AG08395 (cell line): ENCODE data around the gene PLEKHM3.

Source experiments
- DNase-seq: peaks from one replicate; pipeline ENCODE4 v3.0.0; 2012; ENCODE audit warnings: mixed read lengths, low spot score

Gene PLEKHM3

DNA sequence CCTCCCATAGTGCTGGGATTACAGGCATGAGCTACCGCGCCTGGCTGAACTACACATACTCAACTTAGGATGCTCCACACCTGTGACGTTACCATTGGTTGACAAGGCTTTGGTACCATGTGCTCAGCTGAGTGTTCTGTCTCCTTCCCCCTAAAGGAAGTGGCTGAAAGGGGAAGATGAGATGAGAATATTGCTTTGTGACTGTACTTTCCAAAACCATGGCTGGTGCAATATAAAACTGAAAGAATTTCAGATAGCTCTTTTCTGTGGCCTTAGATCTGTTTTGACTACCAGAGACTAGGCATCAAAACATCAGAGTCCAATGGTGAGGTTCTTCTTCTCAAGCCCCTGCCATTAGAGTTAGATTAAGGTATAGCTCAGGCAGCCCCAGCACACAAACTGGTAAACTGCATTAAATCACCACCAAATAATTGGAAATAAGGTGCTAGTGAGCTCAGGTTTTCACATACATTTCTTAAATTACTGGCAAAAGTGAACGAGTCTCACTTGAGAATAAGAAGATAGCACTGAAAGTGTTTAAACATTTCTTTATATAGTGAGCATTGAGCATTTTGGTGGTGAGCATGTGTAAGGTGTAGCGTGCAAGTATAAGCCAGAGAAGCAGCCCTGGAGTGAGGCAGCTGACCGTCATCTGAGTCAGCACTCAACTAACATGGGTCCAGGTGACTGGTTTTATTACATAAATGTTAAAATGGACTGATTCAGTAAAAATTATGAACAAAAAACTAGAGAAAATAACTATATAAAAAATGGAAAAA lies 142.1 kb downstream of the PLEKHM3 start:
- no peak for DNase-seq

GRCh38 chr2:207881902-207882301 lies 143.4 kb downstream of the PLEKHM3 start:
- DNase-seq, result peak; percentile 36

- DNase-seq, result peak; percentile 77
Observed at GRCh38 chr2:207879536-207879935, 145.8 kb downstream of the PLEKHM3 start.

GRCh38 chr2:207876842-207877535 lies 148.3 kb downstream of the PLEKHM3 start:
- no peak for DNase-seq

- DNase-seq, result no peak
Observed at GRCh38 chr2:207875473-207876212, 149.7 kb downstream of the PLEKHM3 start.

DNA sequence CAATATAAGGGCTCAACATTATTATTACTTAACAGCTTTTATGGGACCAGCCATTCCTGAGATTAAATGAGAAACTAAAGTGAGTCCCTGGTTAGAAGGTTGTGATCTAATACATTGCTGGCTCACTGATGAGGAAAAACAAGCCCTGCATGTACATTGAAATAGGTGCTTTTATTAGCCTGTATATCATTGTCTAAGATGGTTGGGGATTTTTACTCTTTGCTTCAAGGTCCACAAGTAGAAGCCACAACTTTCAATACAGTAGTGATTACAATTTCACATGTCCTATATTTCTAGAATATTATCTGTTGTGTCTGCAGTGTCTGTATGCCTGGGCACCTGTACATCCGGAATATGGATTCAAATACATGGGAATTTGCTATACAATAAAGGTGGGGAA lies 151.5 kb downstream of the PLEKHM3 start:
- DNase-seq, result no peak

DNA sequence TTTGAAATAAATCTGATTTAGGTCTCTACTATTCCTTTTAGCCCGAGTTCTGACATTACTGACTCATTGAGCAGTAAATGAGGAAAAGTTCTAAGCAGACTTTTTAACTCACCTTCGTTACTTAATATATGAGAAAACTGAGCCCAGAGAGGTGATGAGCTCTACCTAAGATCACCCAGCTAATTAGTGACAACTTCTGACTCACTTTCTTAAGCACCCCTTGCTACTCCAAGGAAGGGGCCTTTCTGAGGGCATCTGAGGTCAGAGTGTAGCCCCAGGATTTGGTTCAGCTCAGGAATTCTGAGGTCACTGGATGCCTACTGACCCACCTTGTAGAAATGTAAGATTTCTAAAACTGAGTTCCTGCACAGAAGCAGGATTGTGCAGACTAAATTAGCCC lies 153.4 kb downstream of the PLEKHM3 start:
- DNase-seq, result no peak

GRCh38 chr2:207871506-207871905 lies 153.8 kb downstream of the PLEKHM3 start:
- no peak for DNase-seq

DNA sequence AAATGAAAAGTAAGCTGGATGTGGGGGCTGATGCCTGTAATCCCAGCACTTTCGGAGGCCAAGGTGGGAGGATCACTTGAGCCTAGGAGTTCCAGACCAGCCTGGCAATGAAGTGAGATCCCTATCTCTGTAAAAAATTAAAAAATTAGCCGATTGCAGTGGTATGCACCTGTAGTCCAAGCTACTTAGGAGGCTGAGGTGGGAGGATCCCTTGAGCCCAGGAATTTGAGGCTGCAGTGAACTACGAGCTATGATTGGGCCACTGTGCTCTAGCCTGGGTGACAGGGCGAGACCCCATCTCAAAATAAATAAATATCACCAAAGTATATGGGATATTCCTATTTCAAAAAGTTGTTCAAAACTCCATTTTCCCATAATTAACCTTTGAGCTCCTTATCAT lies 154.5 kb downstream of the PLEKHM3 start:
- DNase-seq, result no peak

DNA sequence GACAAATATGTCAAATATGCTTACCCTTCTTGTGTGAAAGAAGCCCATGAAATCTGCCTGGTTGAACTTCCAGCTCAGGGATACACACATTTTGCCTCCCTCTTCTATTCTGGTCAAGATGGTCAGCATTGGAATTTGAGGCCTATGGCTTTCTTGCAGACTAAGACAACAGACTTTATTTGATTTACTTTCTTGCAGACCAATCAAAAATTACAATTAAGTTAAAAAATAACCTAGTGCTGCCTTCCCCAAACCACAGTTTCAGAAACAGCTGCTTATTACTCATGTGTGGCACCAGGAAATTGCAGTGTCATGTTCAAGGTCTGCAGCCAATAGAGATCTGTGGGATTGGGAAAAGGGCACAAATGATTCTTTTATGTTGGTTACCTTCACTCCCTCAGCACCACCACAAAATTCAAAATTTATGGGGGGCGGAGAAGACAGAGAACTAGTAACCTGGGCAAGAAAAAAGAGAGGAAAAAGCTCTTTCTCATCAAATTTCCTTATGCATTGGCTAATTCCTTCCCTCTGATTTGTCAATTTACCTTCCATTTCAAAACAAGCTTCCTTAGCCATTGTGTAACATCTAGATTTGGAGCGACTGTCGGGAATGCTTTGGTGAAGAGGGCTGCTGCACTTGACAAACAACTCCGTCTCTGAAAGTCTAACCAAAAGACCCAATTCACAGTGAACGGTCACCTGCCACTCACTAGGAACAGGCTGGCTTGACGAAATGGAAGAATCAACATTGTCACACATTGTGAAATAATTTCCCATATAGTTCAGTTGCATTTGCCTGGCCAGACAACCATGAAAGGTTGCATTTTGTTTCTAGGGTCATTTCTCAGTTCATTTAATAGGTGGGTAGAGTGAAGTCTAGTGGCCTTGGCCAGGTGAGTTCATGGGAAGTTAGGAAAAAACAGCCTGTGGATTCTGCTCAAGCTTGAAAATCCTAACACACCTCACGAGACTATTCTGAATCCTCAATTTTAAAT lies 155.2 kb downstream of the PLEKHM3 start:
- DNase-seq, result peak; percentile 62

GRCh38 chr2:207868855-207869596 lies 156.3 kb downstream of the PLEKHM3 start:
- no peak for DNase-seq

DNA sequence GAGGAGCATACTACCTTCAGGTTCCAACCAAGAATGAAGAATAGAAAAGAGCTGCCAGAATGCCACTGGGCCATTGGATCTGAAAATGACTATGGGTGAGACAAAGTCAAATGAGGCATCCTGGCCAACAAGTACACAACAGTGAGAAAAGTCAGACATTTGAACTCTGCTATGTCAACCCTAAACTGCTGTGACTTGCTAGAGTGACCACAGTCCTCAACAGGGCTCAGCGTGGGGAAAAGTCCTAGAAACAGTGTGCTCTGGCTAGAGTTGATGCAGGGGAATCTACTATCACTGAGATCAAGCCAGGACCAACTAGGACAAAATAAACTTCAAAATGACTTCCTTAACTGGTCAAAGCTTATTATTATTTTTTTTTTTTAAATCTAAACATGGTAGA lies 157.4 kb downstream of the PLEKHM3 start:
- no peak for DNase-seq

GRCh38 chr2:207867056-207867455 lies 158.3 kb downstream of the PLEKHM3 start:
- no peak for DNase-seq

DNA sequence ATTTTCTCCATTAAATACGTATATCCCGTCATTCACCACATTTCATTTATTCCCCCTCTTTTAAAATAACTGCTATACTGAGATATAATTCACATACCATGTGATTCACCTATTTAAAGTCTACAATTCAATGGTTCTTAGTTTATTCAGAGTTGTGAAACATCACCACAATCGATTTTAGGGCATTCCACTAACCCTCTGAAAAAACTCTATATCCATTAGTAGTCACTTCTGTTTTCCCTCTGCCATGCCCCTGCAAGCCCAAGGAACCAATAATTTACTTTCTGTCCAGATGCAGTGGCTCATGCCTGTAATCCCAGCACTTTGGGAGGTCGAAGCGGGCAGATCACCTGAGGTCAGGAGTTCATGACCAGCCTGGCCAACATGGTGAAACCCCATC lies 160.1 kb downstream of the PLEKHM3 start:
- no peak for DNase-seq

- no peak for DNase-seq
Observed at GRCh38 chr2:207863345-207863744, 162.0 kb downstream of the PLEKHM3 start.

DNA sequence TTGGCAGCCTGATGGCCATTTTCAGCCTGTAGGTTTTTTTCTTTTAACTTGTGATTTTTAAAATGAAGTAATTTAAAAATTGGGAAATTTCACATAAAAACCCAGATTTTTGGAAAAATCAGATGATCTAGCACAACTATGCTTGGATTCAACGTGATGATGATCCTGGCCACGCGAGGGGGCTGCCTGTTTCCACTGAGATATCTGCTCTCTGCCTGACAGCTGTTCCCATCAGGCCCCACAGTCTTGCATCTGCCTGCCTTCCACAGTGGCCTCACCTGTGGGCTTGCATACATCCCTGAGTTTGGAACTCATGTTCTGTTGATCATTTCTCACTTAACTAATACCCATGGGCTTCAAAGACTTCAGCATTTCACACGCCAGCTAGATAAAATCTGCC lies 163.5 kb downstream of the PLEKHM3 start:
- DNase-seq, result no peak

GRCh38 chr2:207860685-207861084 lies 164.6 kb downstream of the PLEKHM3 start:
- DNase-seq, result no peak

DNA sequence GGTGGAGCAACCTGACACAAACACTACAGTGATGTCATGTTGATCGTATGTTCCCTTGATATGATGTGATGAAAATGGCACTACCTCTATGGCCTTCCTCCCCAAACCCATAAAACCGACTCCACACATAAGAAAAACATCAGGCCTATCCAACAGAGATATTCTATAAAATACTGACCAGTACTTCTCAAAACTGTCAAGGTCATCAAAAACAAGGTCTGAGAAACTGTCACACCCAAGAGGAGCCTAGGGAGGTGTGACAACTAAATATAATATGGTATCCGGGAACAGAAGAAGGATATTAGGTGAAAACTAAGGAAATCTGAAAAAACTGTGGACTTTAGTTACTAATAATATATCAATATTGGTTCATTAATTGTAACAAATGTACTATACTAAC lies 169.7 kb downstream of the PLEKHM3 start:
- no peak for DNase-seq

- DNase-seq, result peak; percentile 41
Observed at GRCh38 chr2:207854484-207855440, 170.6 kb downstream of the PLEKHM3 start.

GRCh38 chr2:207852791-207853190 lies 172.5 kb downstream of the PLEKHM3 start:
- no peak for DNase-seq
